Retinal pigment epithelial cell (primary cell): ENCODE measurements around the gene KYNU.
"Not testable (repeated sequence)": the region's sequence is repeated elsewhere in the genome, so short reads cannot be mapped to it uniquely, and the experiment has no call there.

Experiments used
- DNase-seq: peaks from one replicate; pipeline ENCODE4 v3.0.0-alpha.2; 2010; ENCODE audit warnings: low read depth
- H3K4me3 ChIP-seq: 2 replicates; pipeline ENCODE4 v1.5.1; 2011; ENCODE audit warnings: mild to moderate bottlenecking, low read length, control low read depth, moderate library complexity
- TF ChIP-seq, protein P1 (sequence below): conservative IDR thresholded peaks from 2 replicates; pipeline ENCODE4 v1.5.1; 2011; ENCODE audit warnings: low read depth, low read length, control low read depth, inconsistent platforms

The KYNU gene

DNA sequence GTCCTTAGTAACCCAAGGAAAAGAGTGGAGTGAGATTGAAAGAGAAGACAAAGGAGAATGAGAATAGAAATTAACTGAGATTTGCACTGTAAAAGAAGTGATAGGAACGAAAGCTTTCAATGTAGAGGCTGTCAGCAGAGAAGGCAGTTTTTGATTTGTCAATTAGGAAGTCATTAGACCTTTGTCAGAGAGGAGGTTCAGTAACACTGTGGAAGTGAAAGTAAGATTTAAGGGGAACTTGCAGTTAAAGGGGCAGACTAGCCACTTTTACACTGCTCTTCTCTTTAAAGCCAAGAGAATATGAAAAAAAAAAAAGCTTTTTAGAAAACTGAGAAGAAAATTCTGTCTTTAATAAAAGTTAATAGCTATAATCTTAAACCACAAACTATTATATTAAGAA lies 11.5 kb upstream of the KYNU start:
- TF ChIP-seq, protein P1, sequence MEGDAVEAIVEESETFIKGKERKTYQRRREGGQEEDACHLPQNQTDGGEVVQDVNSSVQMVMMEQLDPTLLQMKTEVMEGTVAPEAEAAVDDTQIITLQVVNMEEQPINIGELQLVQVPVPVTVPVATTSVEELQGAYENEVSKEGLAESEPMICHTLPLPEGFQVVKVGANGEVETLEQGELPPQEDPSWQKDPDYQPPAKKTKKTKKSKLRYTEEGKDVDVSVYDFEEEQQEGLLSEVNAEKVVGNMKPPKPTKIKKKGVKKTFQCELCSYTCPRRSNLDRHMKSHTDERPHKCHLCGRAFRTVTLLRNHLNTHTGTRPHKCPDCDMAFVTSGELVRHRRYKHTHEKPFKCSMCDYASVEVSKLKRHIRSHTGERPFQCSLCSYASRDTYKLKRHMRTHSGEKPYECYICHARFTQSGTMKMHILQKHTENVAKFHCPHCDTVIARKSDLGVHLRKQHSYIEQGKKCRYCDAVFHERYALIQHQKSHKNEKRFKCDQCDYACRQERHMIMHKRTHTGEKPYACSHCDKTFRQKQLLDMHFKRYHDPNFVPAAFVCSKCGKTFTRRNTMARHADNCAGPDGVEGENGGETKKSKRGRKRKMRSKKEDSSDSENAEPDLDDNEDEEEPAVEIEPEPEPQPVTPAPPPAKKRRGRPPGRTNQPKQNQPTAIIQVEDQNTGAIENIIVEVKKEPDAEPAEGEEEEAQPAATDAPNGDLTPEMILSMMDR = no peak
- H3K4me3 ChIP-seq = no peak overlapping the region
- DNase-seq = no peak

DNA sequence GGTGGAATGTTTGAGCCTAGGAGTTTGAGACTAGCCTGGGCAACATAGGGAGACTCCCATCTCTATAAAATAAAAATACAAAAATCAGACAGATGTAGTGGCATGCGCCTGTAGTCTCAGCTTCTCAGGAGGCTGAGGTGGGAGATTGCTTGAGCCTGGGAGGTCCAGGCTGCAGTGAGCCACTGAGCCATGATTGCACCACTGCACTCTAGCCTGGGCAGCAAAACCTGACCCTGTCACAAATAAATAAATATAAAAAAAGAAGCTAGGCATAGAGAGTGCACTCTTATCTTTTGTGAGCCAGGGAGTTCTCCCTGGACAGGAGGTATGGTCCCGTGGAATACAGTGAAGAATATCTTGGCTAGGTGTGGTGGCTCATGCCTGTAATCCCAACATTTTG lies 11.0 kb upstream of the KYNU start:
- TF ChIP-seq, protein P1 = no peak
- DNase-seq = no peak
- H3K4me3 ChIP-seq = no peak overlapping the region

DNA sequence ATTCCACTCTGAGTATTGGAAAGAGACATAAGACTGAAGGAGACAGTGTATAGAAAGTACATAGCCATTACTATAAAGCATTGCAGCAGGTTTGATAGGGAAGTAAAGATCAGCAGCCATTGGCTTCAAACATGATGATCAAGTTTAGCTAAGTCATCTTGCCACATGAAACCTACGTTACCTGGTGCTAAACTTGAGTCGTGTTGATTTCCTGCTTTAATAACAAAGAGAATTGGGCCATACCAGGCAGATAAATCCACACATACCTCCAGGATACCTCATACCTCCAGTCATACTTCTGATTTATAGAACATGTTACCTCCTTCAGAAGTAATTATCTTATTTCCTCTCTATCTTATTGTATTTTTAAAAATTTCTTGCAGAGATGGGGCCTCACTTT lies 10.3 kb upstream of the KYNU start:
- no peak for DNase-seq
- TF ChIP-seq, protein P1 = no peak
- H3K4me3 ChIP-seq = no peak overlapping the region

DNA sequence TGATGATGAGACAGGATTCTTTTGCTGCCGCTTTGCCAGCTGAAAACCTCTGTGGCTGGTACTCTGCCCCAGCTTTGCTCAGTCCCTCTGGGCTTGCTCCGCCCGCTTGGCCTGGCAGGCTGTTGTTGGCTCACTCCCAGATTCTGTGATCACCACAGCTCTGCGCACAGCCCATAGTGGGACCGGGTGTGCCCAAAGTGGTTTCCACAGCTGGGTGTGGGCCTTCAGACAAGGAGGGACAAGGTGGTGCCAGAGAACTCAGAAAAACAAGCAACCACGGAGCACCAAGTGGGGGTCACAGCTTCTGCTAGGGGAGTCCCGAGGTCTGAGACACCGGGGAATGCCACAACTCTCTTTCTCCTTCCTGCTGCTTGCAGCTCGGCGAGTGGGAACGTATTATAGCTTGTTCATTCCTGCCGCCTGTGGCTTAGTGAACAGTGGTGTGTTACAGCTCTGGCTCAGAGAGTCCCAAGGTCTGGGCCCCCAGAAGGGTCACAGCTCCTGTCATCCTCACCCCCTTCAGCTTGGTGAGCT lies 9.2 kb upstream of the KYNU start:
- H3K4me3 ChIP-seq = no peak overlapping the region
- TF ChIP-seq, protein P1 = no peak
- DNase-seq = no peak

DNA sequence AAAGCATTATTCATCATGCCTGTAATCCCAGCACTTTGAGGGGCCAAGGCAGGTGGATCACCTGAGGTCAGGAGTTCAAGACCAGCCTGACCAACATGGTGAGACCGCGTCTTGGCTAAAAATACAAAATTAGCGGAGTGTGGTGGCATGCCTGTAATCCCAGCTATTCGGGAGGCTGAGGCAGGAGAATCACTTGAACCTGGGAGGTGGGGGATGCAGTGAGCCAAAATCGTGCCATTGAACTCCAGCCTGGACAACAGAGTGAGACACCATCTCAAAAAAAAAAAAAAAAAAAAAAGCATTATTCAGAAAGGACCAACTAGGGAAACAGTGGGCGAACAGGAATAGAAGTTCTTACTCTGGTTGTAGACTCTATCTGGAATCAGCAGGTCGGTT lies 8.4 kb upstream of the KYNU start:
- not testable (repeated sequence) for H3K4me3 ChIP-seq, DNase-seq

DNA sequence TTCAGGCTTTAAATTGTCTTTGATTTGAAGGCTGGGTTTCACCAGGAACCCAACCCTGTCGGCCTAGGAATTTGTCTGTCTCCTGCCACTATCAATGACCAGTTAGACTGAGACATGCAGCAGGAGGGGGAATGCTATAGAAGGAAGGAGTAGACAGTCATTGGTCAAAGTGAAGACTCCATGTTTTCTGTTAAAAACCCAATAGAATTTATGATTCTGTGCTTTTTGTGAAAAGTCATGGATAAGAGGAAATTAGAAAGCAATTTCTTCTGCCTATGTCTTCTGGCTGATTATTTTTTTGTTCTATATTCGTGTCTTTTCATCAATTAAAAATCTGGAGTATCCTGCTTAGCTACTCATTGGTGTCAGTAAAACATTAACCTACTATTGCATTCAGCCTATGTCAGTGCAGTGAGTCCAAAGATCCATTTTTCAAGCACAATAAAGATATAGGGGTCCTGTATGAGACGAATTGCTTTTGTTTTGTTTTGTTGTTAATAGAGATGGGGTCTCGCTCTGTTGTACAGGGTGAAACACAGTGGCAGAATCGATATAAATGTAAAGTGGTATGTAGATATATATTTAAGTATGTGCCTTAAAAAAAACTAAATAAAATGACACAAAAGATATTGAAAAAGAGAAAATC lies 7.9 kb upstream of the KYNU start:
- no peak overlapping the region for H3K4me3 ChIP-seq
- TF ChIP-seq, protein P1 = no peak
- no peak for DNase-seq

DNA sequence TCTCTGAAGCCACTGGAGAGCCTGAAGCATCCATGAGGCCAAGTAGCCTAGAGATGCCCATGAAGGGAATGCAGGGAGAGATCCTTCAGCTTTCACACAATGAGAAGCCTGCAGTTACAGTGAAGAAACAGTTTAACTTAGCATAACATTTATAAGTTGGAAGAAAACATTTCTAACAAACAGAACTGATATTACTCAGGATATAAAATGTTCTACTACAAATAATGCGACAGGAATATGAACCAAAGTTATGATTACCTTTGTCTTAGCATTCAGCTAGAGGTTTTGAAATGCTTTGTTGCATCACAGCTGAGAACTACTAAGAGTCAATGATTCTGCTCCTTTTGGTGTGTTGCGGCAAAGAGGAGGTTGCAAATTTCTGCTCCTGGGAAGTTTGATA lies 6.9 kb upstream of the KYNU start:
- no peak for DNase-seq
- no peak overlapping the region for H3K4me3 ChIP-seq
- TF ChIP-seq, protein P1 = no peak
